GM21526 (cell line): ENCODE results near the gene TRPC6.
"Not testable (repeated sequence)": the region's sequence is repeated elsewhere in the genome, so short reads cannot be mapped to it uniquely, and the experiment has no call there.

Experiments used
- ATAC-seq: cut with Tn5 transposase; IDR thresholded peaks from one replicate; pipeline ENCODE4 v1.9.1; 2021; ENCODE audit warnings: moderate library complexity; ENCODE audit not compliant: unreplicated experiment, low FRiP score

Gene TRPC6

GRCh38 chr11:101523634-101524260 lies 60.1 kb downstream of the TRPC6 start:
- no peak for ATAC-seq

GRCh38 chr11:101523193-101523592 lies 60.6 kb downstream of the TRPC6 start:
- ATAC-seq = no peak

GRCh38 chr11:101521821-101522220 lies 62.0 kb downstream of the TRPC6 start:
- no peak for ATAC-seq

- ATAC-seq = no peak
Observed at GRCh38 chr11:101516546-101516945, 67.3 kb downstream of the TRPC6 start.

GRCh38 chr11:101511065-101511464 lies 72.7 kb downstream of the TRPC6 start:
- ATAC-seq = no peak

- ATAC-seq = no peak
Observed at GRCh38 chr11:101510591-101510990, 73.2 kb downstream of the TRPC6 start.

GRCh38 chr11:101509922-101510321 lies 73.9 kb downstream of the TRPC6 start:
- no peak for ATAC-seq

GRCh38 chr11:101508370-101508769 lies 75.4 kb downstream of the TRPC6 start:
- peak; percentile 78 for ATAC-seq

- ATAC-seq = no peak
Observed at GRCh38 chr11:101498891-101499290, 84.9 kb downstream of the TRPC6 start.

GRCh38 chr11:101497291-101497690 lies 86.5 kb downstream of the TRPC6 start:
- ATAC-seq = no peak

- ATAC-seq = no peak
Observed at GRCh38 chr11:101487775-101488174, 96.0 kb downstream of the TRPC6 start.

- ATAC-seq = no peak
Observed at GRCh38 chr11:101482556-101483124, 101.2 kb downstream of the TRPC6 start.

GRCh38 chr11:101478587-101479369 lies 105.0 kb downstream of the TRPC6 start:
- ATAC-seq = no peak

- no peak for ATAC-seq
Observed at GRCh38 chr11:101477926-101478325, 105.9 kb downstream of the TRPC6 start.

- no peak for ATAC-seq
Observed at GRCh38 chr11:101476191-101476590, 107.6 kb downstream of the TRPC6 start.

- no peak for ATAC-seq
Observed at GRCh38 chr11:101475699-101476098, 108.1 kb downstream of the TRPC6 start.

- ATAC-seq = no peak
Observed at GRCh38 chr11:101474666-101475065, 109.1 kb downstream of the TRPC6 start.

- ATAC-seq = no peak
Observed at GRCh38 chr11:101470881-101471520, 112.8 kb downstream of the TRPC6 start.

- ATAC-seq = no peak
Observed at GRCh38 chr11:101470419-101470818, 113.4 kb downstream of the TRPC6 start.

GRCh38 chr11:101466352-101466751 lies 117.5 kb downstream of the TRPC6 start:
- ATAC-seq = no peak

- ATAC-seq = not testable (repeated sequence)
Observed at GRCh38 chr11:101464388-101464787, 119.4 kb downstream of the TRPC6 start.
